Measurements from ENCODE around the gene PCBP3. TPM values are rescaled to one million over a fixed set of nuclear protein-coding genes. Genes with fewer than 3 reads are reported as not detected.

PCBP3 gene
- total RNA-seq, 1 donor: 1.1 TPM

DNA sequence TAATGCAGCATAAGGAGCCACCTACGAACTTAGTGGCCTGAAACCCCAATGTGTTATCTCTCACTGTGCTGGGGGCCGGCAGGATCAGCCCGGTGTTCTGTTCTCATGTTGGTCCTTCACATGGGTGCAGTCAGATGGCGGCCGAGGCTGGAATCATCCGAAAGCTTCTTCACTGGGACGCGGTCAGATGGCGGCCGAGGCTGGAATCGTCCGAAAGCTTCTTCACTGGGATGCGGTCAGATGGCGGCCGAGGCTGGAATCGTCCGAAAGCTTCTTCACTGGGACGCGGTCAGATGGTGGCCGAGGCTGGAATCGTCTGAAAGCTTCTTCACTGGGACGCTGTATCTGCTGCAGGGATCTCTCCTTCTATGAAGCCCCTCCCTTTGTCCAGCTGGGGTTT lies 12.6 kb upstream of the PCBP3 start:
- Histone ChIP-seq H4K20me1 (ENCODE audit: insufficient read depth, low read length) (no peaks in the 10 kb centered on the region), H2AFZ (ENCODE audit: low read length) (no peak overlapping the region), H3K36me3 (ENCODE audit: insufficient read depth, low read length) (no peaks in the 10 kb centered on the region), H3K4me2 (ENCODE audit: insufficient read depth, low read length) (no peak overlapping the region), H3K4me3 (ENCODE audit: insufficient read depth, low read length) (no peak overlapping the region), H3K9me3 (ENCODE audit: low read depth, low read length) (no peaks in the 10 kb centered on the region), H3K27ac (ENCODE audit: low read depth, low read length) (no peak overlapping the region), H3K79me2 (ENCODE audit: insufficient read depth, low read length) (no peaks in the 10 kb centered on the region), H3K4me1 (ENCODE audit: insufficient read depth, low read length) (peaks cover 4% of the 10 kb centered on the region), H3K27me3 (ENCODE audit: insufficient read depth, low read length) (peaks cover 7% of the 10 kb centered on the region)
- DNase-seq (ENCODE audit: insufficient read length, low spot score, missing footprints): peak; percentile 18
- no peak for TF ChIP-seq CTCF (IDR thresholded peaks at IDR 0.05; ENCODE audit: extremely low read depth, low read depth, low read length)

GRCh38 chr21:45631540-45631939 lies 12.0 kb upstream of the PCBP3 start:
- no peak for TF ChIP-seq CTCF (IDR thresholded peaks at IDR 0.05; ENCODE audit: extremely low read depth, low read depth, low read length)
- Histone ChIP-seq H4K20me1 (ENCODE audit: insufficient read depth, low read length) (no peaks in the 10 kb centered on the region), H3K4me3 (ENCODE audit: insufficient read depth, low read length) (no peak overlapping the region), H3K27me3 (ENCODE audit: insufficient read depth, low read length) (peaks cover 7% of the 10 kb centered on the region), H2AFZ (ENCODE audit: low read length) (no peak overlapping the region), H3K79me2 (ENCODE audit: insufficient read depth, low read length) (no peaks in the 10 kb centered on the region), H3K4me1 (ENCODE audit: insufficient read depth, low read length) (peaks cover 4% of the 10 kb centered on the region), H3K9me3 (ENCODE audit: low read depth, low read length) (no peaks in the 10 kb centered on the region), H3K36me3 (ENCODE audit: insufficient read depth, low read length) (no peaks in the 10 kb centered on the region), H3K27ac (ENCODE audit: low read depth, low read length) (no peak overlapping the region), H3K4me2 (ENCODE audit: insufficient read depth, low read length) (no peak overlapping the region)
- no peak for DNase-seq (ENCODE audit: insufficient read length, low spot score, missing footprints)

- Histone ChIP-seq H3K79me2 (ENCODE audit: insufficient read depth, low read length) (no peaks in the 10 kb centered on the region), H4K20me1 (ENCODE audit: insufficient read depth, low read length) (no peaks in the 10 kb centered on the region), H3K4me2 (ENCODE audit: insufficient read depth, low read length) (no peak overlapping the region), H3K4me1 (ENCODE audit: insufficient read depth, low read length) (peaks cover 4% of the 10 kb centered on the region), H3K27ac (ENCODE audit: low read depth, low read length) (no peak overlapping the region), H2AFZ (ENCODE audit: low read length) (no peak overlapping the region), H3K27me3 (ENCODE audit: insufficient read depth, low read length) (peaks cover 7% of the 10 kb centered on the region), H3K4me3 (ENCODE audit: insufficient read depth, low read length) (no peak overlapping the region), H3K36me3 (ENCODE audit: insufficient read depth, low read length) (no peaks in the 10 kb centered on the region), H3K9me3 (ENCODE audit: low read depth, low read length) (no peaks in the 10 kb centered on the region)
- no peak for TF ChIP-seq CTCF (IDR thresholded peaks at IDR 0.05; ENCODE audit: extremely low read depth, low read depth, low read length)
- peak; percentile 36 for DNase-seq (ENCODE audit: insufficient read length, low spot score, missing footprints)
Observed at GRCh38 chr21:45632160-45632559, 11.4 kb upstream of the PCBP3 start.

DNA sequence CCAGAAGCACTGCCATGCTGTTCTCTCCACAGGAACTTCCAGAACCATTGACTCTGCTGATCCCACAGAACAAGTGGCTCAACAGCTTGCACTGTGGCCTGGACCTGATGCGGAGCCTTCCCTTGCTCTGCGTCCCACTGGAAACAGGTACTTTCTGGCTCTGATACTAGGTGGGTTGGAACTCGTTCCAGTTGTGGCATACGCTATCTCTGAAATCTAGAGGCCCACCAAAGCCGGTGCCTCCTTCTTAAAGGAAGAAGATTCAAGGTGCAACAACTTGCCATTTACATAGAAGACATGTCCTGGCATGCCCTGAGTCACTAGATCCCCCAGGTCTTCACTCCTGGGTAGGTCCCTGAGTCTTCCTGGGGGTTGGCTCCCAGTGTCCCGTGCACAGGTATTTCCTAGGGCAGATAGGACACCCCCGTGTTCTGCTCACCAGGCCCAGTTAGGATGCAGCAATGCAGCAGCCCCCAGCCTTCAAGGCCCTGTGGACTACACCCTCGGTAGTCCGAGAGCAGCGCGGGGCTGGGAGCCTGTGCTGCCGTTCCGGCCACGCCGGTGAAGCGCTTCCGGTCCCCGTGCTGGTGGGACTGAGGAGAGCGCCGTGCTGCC lies 10.8 kb upstream of the PCBP3 start:
- Histone ChIP-seq H3K4me3 (ENCODE audit: insufficient read depth, low read length) (no peak overlapping the region), H3K9me3 (ENCODE audit: low read depth, low read length) (no peaks in the 10 kb centered on the region), H3K79me2 (ENCODE audit: insufficient read depth, low read length) (no peaks in the 10 kb centered on the region), H3K27ac (ENCODE audit: low read depth, low read length) (no peak overlapping the region), H3K4me2 (ENCODE audit: insufficient read depth, low read length) (no peak overlapping the region), H3K4me1 (ENCODE audit: insufficient read depth, low read length) (peaks cover 4% of the 10 kb centered on the region), H4K20me1 (ENCODE audit: insufficient read depth, low read length) (no peaks in the 10 kb centered on the region), H3K27me3 (ENCODE audit: insufficient read depth, low read length) (peaks cover 7% of the 10 kb centered on the region), H2AFZ (ENCODE audit: low read length) (no peak overlapping the region), H3K36me3 (ENCODE audit: insufficient read depth, low read length) (no peaks in the 10 kb centered on the region)
- TF ChIP-seq CTCF (IDR thresholded peaks at IDR 0.05; ENCODE audit: extremely low read depth, low read depth, low read length): no peak
- DNase-seq (ENCODE audit: insufficient read length, low spot score, missing footprints): peak; percentile 50
